Osteoblast (primary cell): ENCODE data around the gene COL23A1. TPM values are rescaled to one million over a fixed set of nuclear protein-coding genes. Genes with fewer than 3 reads are reported as not detected.
A peak's percentile ranks its signal among the peaks of the same experiment; 100 is the strongest.

Experiments used
- DNase-seq: peaks from one replicate; pipeline ENCODE4 v3.0.0; 2011; ENCODE audit warnings: low spot score, mixed read lengths; ENCODE audit not compliant: insufficient read length; ENCODE audit errors: missing footprints
- H2AFZ ChIP-seq: 2 replicates; pipeline ENCODE4 v1.6.0; 2011; ENCODE audit warnings: mild to moderate bottlenecking, low read length
- H3K27ac ChIP-seq: 2 replicates; pipeline ENCODE4 v1.5.1; 2011; ENCODE audit warnings: mild to moderate bottlenecking, low read depth, low read length, moderate library complexity
- H3K27me3 ChIP-seq: 2 replicates; pipeline ENCODE4 v1.6.0; 2012; ENCODE audit warnings: mild to moderate bottlenecking, control low read depth, inconsistent platforms, low read length, moderate library complexity; ENCODE audit not compliant: insufficient read depth
- H3K36me3 ChIP-seq: 2 replicates; pipeline ENCODE4 v1.5.1; 2011; ENCODE audit warnings: mild to moderate bottlenecking, low read length, control low read depth, moderate library complexity; ENCODE audit not compliant: insufficient read depth
- H3K4me1 ChIP-seq: 2 replicates; pipeline ENCODE4 v1.5.1; 2011; ENCODE audit warnings: mild to moderate bottlenecking, low read length, control low read depth, moderate library complexity; ENCODE audit not compliant: insufficient read depth
- H3K4me2 ChIP-seq: 2 replicates; pipeline ENCODE4 v1.6.0; 2011; ENCODE audit warnings: mild to moderate bottlenecking, low read length; ENCODE audit not compliant: insufficient read depth
- H3K4me3 ChIP-seq: fragments of 200-600 bp; sonication (generic); 3 replicates; pipeline ENCODE4 v1.5.1; 2012; ENCODE audit warnings: mild to moderate bottlenecking, low read length, inconsistent platforms; ENCODE audit not compliant: insufficient read depth
- H3K79me2 ChIP-seq: 2 replicates; pipeline ENCODE4 v1.6.0; 2012; ENCODE audit warnings: mild to moderate bottlenecking, low read length, control low read depth, inconsistent platforms; ENCODE audit not compliant: insufficient read depth
- H3K9me3 ChIP-seq: 2 replicates; pipeline ENCODE4 v1.5.1; 2011; ENCODE audit warnings: low read depth, low read length, control low read depth
- H4K20me1 ChIP-seq: 2 replicates; pipeline ENCODE4 v1.6.0; 2012; ENCODE audit warnings: mild to moderate bottlenecking, low read length, control low read depth; ENCODE audit not compliant: insufficient read depth
- total RNA-seq: library from RNA; depleted of rRNA; stranded (reverse); fragments of >200 nt; gene quantifications from 2 replicates; pipeline ENCODE4 v1.2.3, GENCODE V29; 2012
- TF ChIP-seq, protein P1 (sequence below): IDR thresholded peaks from 2 replicates; pipeline ENCODE4 v1.5.1; 2011; ENCODE audit warnings: mild to moderate bottlenecking, low read depth, low read length, moderate library complexity; ENCODE audit errors: extremely low read depth

Gene COL23A1
- total RNA-seq, 1 donor = under 0.01 TPM

DNA sequence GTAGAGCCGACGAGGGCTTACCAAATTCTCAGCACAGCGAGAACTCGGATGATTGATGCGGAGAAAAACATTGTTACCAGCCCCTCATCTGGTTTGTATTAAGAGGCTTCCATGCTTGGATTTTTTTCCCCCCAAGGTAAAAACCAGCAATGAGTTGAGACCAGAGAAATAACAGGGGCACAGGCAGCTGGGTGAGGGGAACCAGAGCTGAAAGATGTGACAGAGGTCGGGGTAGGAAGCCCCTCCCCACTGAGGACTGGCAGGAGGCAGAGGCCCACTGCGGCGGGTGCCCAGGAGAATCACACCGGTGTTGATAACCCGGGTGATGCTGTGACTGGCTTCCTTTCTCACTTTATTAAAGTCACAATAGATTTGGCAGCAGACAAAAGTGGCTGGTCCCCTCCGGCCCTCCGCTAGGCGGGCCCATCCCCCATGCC, 241.1 kb downstream of the COL23A1 start:
- H3K4me3 ChIP-seq = no peak overlapping the region
- peak; percentile 34 for DNase-seq
- no peaks in the 10 kb centered on the region for H3K79me2 ChIP-seq
- TF ChIP-seq, protein P1, sequence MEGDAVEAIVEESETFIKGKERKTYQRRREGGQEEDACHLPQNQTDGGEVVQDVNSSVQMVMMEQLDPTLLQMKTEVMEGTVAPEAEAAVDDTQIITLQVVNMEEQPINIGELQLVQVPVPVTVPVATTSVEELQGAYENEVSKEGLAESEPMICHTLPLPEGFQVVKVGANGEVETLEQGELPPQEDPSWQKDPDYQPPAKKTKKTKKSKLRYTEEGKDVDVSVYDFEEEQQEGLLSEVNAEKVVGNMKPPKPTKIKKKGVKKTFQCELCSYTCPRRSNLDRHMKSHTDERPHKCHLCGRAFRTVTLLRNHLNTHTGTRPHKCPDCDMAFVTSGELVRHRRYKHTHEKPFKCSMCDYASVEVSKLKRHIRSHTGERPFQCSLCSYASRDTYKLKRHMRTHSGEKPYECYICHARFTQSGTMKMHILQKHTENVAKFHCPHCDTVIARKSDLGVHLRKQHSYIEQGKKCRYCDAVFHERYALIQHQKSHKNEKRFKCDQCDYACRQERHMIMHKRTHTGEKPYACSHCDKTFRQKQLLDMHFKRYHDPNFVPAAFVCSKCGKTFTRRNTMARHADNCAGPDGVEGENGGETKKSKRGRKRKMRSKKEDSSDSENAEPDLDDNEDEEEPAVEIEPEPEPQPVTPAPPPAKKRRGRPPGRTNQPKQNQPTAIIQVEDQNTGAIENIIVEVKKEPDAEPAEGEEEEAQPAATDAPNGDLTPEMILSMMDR = no peak
- no peaks in the 10 kb centered on the region for H3K4me1 ChIP-seq
- no peaks in the 10 kb centered on the region for H3K36me3 ChIP-seq
- H3K9me3 ChIP-seq = no peaks in the 10 kb centered on the region
- no peak overlapping the region for H2AFZ ChIP-seq
- H4K20me1 ChIP-seq = no peaks in the 10 kb centered on the region
- no peak overlapping the region for H3K27ac ChIP-seq
- no peaks in the 10 kb centered on the region for H3K27me3 ChIP-seq
- no peak overlapping the region for H3K4me2 ChIP-seq

DNA sequence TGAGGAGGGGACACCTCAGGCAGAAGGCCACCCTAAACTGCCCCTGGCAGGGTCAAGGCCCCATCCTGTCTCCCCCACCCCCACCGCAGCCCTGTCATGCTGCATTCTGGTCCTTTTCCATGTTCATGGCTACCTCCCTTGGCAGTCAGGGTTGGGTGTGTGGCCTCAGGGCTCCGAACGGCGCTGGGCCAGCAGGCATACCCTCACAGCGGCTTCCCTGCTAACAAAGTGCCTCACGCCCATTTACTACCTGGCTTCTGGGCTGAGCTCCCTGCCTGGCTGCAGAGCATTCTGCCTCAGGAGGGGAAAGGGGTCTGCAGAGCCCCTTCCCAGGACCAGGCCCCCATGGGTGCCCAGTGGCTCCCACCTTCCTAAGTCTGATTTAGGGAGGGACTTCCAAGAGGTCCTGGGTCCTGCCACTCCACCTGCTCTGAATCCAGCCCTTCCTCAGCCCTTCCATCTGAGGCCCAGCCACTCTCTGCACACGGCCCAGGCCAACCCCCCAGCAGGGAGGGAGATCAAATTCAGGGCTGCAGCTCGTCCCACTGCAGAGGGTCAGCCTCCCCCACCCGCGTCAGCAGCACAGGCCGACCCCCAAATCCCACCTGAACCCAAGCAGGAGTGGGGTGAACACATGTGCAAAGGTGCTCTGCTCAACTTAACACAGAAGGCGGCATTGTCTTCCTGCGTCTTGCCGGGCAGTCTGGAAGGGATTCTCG, 241.7 kb downstream of the COL23A1 start:
- no peaks in the 10 kb centered on the region for H3K79me2 ChIP-seq
- TF ChIP-seq, protein P1 = no peak
- no peaks in the 10 kb centered on the region for H3K4me1 ChIP-seq
- peak; percentile 30 for DNase-seq
- no peaks in the 10 kb centered on the region for H3K27me3 ChIP-seq
- no peaks in the 10 kb centered on the region for H3K36me3 ChIP-seq
- no peaks in the 10 kb centered on the region for H4K20me1 ChIP-seq
- H3K27ac ChIP-seq = no peak overlapping the region
- H3K4me3 ChIP-seq = no peak overlapping the region
- no peaks in the 10 kb centered on the region for H3K9me3 ChIP-seq
- no peak overlapping the region for H2AFZ ChIP-seq
- no peak overlapping the region for H3K4me2 ChIP-seq

DNA sequence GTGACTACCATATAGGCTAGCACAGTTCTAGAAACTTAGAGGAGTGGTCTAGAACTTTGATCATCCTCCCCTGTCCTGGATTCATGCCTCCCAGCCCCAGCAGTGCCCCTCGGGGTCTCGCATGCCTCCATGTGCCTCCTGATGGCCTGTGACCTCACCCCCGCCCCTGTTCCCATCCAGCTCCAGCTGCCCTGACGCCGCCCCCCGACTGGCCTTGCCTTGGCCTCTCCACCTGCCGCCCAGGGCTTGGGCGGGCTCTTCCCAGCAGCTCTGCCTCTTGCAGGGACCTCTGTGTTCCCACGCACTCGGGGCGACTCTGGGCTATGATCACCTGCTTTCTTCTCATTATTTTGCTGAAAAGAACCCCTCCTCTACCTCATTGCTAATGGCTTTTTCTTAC, 242.2 kb downstream of the COL23A1 start:
- H2AFZ ChIP-seq = no peak overlapping the region
- H3K4me2 ChIP-seq = no peak overlapping the region
- no peaks in the 10 kb centered on the region for H3K79me2 ChIP-seq
- DNase-seq = peak; percentile 11
- TF ChIP-seq, protein P1 = no peak
- H3K36me3 ChIP-seq = no peaks in the 10 kb centered on the region
- H3K27ac ChIP-seq = no peak overlapping the region
- H3K9me3 ChIP-seq = no peaks in the 10 kb centered on the region
- H3K4me1 ChIP-seq = no peaks in the 10 kb centered on the region
- no peaks in the 10 kb centered on the region for H4K20me1 ChIP-seq
- no peaks in the 10 kb centered on the region for H3K27me3 ChIP-seq
- H3K4me3 ChIP-seq = no peak overlapping the region

DNA sequence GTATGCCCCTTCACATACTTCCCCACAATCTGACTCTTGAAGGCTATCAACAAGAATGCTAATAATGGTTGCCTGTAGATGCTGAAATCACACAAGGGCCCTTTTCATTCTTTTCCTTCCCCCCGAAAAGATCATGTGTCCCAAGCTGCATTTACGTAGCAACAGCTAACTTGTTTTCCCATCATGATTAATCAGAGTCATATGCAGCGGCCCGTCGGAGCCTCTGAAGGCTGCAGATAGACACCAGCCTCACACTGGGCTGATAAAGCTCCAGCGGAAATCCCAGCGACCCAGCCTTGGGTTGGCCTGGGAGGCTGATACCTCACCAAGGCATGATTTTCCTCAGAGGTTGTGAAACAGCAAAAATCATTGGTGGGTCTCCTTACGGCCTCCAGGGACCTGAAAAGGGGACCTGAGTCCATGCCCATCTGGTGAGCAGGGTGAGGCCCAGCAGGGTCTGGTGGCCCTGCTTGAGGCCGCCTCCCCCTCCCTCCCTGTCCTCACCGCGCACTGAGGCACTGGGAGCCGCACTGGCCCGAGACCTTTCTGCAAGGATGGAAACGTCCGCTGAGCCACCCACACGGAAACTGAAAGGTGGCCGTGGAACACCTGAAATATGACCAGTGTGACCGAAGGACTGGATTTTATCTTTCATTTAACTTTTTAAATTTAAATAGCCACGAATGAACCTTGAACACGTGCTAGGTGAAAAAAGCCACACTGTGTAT, 243.4 kb downstream of the COL23A1 start:
- H3K36me3 ChIP-seq = no peaks in the 10 kb centered on the region
- no peak overlapping the region for H3K27ac ChIP-seq
- TF ChIP-seq, protein P1 = no peak
- H3K4me1 ChIP-seq = no peaks in the 10 kb centered on the region
- no peaks in the 10 kb centered on the region for H3K79me2 ChIP-seq
- no peaks in the 10 kb centered on the region for H4K20me1 ChIP-seq
- no peak overlapping the region for H3K4me3 ChIP-seq
- no peak overlapping the region for H3K4me2 ChIP-seq
- DNase-seq = peak; percentile 71
- no peak overlapping the region for H2AFZ ChIP-seq
- H3K27me3 ChIP-seq = no peaks in the 10 kb centered on the region
- no peaks in the 10 kb centered on the region for H3K9me3 ChIP-seq
